GM19099 (cell line): ENCODE results near the gene GP1BB.

Experiments used
- POLR2A ChIP-seq: IDR thresholded peaks from 3 replicates; pipeline ENCODE4 v1.6.1; 2011; ENCODE audit warnings: low read depth; ENCODE audit not compliant: insufficient read length; ENCODE audit errors: extremely low read depth

Gene GP1BB

DNA sequence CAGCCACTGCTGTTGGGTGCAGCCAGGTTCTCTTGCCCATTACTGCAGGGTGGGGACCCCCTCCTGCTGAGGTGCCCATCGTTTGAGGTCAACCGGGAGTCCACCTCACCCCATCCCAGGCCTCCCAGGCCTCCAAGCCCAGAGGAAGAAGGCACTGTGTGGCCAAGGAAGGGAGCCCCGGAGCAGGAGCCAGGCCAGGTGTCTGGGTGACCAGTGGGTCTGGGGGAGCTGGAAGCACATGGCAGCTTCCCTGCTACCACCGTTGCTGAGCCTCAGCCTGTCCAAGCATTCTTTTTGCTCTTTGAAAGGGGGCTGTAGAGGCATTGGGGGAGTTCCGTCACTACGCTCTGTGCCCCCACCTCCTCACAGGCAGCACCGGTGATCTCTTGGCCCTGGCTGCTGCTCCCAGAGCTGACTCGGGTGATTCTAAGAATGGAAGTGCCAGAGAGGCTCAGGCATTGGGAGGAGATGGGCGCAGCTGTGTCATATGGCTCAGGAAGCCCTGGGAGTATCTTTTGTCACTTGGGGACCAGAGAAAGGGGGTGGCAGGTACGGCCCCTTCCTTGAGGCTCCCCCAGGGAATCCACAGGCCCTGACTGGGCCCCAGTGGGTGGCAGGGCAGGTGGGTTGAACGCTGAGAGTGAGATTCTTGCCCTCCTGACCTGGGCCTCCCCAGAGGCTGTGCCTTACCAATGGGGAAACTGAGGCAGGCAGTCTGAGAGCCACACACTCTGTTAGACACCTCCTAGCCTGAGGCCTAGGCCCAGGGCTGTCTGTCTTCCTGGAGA is 7.1 kb upstream of the GP1BB start:
- TF ChIP-seq POLR2A, result no peak

DNA sequence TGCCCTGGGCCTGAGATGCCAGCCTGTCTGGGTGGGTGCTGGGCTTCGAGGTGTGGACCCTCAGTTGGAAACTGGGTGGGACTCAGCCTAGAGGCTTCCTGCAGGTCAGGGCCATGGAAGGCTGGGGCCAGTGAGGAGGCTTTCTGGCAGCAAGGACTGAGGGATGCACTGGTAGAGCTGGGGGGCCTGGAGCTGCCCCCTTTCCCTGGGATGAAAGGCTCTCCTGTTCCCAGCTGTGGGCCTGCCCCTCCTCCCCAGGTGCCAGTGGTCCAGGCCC is 6.6 kb upstream of the GP1BB start:
- TF ChIP-seq POLR2A, result no peak

DNA sequence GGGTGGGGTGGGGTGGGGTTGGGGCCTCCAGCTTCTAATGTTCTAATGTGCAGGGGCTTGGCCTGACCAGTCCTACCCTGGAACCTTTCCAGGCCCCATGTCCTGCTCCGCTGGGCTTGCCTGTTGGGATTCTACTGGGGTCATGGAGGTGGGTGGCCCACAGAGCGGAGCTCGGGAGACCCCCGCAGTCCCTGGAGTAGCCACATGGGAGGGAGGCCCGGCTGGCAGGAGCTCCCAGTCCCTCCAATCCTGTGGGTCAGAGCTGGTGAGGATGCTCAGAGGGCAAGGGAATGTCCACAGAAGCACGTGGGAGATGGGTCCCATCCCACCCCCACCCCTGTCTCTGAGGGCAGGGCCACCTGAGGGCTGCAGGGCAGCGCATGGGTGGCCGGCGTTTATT is 6.2 kb upstream of the GP1BB start:
- TF ChIP-seq POLR2A, result no peak

DNA sequence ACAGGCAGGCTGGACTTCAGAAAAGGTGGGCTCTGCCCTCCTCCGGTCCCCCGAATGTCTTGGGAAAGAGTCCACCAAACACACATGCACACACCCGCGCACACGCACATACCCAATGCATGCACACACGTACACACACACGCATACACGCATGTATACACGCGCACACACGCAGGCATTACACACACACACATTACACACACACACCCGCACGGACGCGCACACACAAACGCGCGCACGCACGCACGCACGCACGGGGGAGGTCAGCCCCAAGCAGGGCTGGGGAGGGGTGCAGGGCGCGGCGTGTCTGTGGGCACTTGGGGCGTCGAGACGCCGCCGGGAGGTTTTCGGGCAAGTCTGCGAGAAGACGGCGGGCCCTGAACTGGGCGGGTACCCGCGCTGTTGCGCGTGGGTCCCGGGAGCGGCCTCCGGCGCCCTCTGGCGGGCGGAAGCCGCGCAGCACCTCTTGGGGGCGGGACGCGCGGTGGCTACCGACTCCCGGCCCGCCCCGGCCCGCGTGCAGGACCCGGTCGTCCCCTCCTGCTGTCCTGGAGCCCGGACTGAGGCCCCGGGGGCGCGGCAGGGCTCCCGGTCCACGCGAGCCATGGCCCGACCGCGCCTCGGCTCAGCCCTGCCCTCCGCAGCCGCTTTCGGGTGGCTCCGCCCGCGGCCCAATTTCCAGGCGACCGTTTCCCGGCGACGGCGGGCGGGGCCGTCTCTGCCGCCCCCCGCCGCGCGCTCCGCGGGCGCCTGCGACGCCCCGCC is 5.5 kb upstream of the GP1BB start:
- TF ChIP-seq POLR2A, result no peak

DNA sequence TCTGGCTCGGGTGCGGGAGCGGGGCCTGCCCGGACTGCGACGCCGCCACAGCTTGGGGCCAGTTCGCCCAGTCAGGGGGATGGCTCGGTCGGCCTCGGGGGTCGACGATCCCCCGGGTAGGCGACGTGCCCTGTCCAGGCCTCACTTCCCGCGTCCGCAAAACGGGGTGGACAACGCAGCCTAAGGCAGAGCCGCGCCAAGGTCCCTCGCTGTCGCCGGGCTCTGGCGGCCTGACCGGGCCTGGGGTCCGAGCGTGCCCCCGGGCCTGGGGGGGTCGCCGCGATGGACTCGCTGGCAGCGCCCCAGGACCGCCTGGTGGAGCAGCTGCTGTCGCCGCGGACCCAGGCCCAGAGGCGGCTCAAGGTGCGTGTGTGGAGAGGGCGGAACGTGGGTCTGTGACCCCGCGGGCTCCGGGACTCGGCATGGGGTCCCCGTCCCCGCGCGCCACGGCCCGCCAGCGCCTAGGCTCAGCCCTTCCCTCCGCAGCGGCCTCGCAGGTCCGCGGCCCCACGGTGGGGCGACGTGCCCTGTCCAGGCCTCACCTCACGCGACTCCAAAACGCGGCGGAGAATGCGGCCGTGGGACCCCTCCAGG is 4.8 kb upstream of the GP1BB start:
- no peak for TF ChIP-seq POLR2A

DNA sequence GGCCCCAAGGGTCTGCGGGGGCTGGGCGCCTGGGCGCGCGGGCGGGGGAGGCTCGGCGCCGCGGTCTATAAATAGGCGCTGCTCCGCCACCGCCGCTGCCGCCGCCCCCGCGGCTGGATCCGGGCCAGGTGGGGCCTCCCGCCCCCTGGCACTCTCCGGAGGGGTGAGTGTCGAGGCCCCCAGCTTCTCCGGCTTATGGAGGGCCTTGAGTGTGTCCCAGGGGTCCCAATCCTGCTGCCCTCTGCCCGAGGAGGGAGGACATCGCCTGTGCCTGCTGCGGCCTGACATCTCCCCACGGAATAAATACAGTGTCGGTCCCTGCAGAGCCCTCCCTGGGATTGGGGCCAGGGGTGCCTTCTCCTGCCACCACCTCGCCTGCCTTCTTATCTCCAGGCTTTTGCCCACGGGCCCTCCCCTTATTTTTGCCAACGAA is 4.3 kb upstream of the GP1BB start:
- TF ChIP-seq POLR2A, result no peak

DNA sequence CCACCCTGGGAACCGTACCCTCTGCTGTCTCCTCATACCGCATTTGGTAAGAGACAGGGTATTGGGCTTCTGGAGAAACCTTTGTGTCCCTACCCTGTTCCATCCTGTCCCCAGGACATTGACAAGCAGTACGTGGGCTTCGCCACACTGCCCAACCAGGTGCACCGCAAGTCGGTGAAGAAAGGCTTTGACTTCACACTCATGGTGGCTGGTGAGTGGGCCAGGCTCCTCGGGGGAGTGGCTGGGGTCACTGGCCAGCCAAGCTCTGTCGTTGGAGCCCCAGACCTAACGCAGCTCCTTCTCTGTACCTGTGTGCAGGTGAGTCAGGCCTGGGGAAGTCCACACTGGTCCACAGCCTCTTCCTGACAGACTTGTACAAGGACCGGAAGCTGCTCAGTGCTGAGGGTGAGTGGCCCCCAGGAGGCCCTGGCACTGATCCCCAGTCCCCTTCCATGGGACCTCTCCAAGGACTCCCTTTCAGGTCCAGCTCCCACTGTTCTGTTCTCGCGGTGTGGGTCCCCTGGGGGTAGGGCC is 3.8 kb upstream of the GP1BB start:
- no peak for TF ChIP-seq POLR2A

DNA sequence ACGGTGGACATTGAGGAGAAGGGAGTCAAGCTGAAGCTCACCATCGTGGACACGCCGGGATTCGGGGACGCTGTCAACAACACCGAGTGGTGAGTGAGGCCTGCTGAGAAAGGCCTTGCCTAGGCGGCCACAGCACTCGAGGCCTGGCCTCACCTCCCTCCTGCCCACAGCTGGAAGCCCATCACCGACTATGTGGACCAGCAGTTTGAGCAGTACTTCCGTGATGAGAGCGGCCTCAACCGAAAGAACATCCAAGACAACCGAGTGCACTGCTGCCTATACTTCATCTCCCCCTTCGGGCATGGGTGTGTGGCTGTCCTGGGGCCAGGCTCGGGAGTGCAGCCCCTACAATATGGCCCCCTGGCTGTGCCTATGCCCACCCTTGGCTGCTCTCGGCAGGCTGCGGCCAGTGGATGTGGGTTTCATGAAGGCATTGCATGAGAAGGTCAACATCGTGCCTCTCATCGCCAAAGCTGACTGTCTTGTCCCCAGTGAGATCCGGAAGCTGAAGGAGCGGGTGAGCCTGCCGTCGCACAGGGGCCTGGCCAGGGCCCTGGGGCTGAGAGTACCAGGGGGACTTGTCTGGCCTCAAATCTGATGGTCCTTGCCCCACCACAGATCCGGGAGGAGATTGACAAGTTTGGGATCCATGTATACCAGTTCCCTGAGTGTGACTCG is 3.0 kb upstream of the GP1BB start:
- TF ChIP-seq POLR2A, result no peak

DNA sequence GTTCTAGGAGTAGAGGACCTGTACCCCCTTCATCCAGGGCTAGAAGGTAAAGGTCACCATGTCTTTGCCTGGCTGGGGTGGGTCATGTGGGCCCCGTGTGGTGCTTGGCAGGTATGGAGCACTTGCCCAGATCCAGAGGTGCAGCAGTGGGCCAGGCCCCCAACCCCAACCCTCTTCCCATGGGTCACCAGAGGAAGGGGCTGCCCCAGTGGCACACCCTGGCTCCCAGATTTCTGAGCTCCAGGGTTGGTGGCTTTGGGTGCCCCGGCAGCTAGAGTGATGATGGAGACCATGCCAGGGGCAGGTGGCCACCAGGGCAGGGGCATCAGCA is 2.4 kb upstream of the GP1BB start:
- TF ChIP-seq POLR2A, result no peak

DNA sequence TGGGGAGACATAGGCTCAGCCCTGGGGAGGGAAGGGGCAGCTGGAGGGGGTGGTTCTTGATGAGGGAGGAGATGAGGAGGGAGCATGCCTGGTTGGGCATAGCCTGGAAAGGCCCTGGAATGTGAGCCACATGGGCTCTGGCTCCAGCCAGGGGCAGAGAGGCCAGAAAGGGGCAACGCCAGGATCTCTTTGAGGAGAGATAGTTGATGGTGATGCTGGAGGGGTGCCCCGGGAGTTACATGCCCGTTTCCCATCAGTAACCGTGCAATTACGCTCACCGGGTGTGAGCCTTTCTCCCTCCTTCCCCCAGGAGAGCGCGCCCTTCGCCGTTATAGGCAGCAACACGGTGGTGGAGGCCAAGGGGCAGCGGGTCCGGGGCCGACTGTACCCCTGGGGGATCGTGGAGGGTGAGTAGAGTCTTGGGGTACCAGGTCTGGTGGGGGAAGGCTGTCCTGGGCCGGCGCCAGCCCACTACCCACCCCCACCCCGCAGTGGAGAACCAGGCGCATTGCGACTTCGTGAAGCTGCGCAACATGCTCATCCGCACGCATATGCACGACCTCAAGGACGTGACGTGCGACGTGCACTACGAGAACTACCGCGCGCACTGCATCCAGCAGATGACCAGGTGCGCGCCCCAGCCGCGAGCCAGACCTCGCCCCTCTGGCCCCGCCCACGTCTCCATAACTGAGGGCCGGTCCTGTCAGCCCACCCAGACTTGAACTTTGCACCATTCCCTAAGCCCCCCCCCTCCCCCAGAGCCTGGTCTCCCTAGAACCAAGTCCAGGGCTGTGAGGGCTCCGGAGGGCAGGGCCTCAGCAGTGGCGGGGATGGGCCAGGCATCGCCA is 1.8 kb upstream of the GP1BB start:
- no peak for TF ChIP-seq POLR2A

DNA sequence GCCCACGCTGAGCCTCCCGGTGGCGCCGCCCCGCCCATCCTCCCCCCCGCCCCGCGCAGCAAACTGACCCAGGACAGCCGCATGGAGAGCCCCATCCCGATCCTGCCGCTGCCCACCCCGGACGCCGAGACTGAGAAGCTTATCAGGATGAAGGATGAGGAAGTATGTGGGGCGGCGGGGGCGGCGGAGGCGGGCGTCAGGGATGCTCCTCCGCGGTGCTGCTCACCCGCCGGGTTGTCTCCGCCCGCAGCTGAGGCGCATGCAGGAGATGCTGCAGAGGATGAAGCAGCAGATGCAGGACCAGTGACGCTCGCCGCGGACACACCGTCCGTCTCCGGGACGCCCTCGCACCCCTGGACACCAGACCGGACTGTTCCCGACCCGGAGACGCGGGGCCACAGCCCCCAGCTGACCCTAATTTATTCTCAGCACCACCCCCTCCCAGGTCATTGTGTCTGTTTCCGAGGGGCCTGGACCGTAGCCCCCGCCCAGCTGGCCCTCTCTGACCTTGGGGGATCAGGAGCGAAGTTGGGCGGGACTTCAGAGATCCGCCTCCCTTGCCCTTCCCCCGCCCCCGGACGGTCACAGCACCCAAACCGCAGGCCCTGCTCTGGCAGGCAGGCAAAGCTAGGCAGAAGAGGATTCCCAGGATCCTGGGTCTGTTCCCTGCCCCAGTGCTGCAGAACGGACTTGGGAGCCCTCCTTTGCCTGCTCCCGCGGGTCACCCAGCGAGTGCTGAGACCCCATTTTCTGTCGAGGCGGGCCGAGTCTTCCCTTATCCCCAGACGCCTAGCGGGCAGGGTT is 959 bp upstream of the GP1BB start:
- no peak for TF ChIP-seq POLR2A

DNA sequence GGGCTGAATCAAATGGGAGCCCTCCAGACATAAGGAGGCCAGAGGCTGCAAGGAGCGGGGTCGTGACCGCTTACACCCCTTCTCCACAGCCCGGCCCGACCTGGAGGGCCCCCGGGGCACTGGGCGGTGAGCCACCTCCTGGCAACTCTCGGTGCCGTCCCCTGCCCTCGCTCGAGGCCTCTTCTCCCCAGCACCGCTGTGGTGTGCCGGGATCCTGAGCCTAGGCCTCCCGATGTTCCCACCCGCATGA is 432 bp upstream of the GP1BB start:
- TF ChIP-seq POLR2A, result no peak

DNA sequence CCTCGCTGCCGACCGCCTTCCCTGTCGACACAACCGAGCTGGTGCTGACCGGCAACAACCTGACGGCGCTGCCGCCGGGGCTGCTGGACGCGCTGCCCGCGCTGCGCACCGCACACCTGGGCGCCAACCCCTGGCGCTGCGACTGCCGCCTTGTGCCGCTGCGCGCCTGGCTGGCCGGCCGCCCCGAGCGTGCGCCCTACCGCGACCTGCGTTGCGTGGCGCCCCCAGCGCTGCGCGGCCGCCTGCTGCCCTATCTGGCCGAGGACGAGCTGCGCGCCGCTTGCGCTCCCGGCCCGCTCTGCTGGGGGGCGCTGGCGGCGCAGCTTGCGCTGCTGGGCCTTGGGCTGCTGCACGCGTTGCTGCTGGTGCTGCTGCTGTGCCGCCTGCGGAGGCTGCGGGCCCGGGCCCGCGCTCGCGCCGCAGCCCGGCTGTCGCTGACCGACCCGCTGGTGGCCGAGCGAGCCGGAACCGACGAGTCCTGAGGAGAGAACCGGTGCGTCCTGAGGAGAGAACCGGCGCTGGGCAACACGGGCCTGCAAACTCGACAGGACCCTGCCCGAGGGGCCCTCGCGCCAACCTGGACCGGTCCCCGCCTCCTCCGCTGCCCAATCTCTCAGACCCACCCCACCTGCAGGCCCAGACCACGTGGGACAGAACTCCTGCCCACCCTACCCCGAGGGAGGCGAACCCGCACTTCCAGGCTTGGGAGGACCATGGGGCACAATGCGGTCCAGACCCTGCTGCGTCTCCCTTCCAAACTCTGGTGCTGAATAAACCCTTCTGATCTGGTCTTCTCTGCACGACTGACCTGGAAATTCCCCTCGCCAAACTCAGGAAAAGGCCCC is 866 bp downstream of the GP1BB start:
- no peak for TF ChIP-seq POLR2A
